Mesendoderm (in vitro differentiated cells): ENCODE data around the gene OR13C8.
"Not testable (repeated sequence)": the region's sequence is repeated elsewhere in the genome, so short reads cannot be mapped to it uniquely, and the experiment has no call there.

ENCODE experiments used
- DNase-seq: peaks from one replicate; pipeline ENCODE4 v3.0.0; 2013
- H2AK5ac ChIP-seq: 2 replicates; pipeline ENCODE4 v1.6.1; 2013; ENCODE audit warnings: low read length, inconsistent platforms
- H2BK120ac ChIP-seq: 2 replicates; pipeline ENCODE4 v1.6.1; 2013; ENCODE audit warnings: low read depth, mild to moderate bottlenecking, low read length, moderate library complexity, mixed read lengths
- H2BK15ac ChIP-seq: replicated peaks from 2 replicates; pipeline ENCODE4 v1.6.1; 2013; ENCODE audit warnings: low read depth, mild to moderate bottlenecking, moderate library complexity
- H2BK5ac ChIP-seq: 2 replicates; pipeline ENCODE4 v1.6.1; 2013; ENCODE audit warnings: low read length, inconsistent platforms
- H3K18ac ChIP-seq: 2 replicates; pipeline ENCODE4 v1.6.1; 2013; ENCODE audit warnings: mild to moderate bottlenecking, low read length, mixed read lengths
- H3K23ac ChIP-seq: one replicate; pipeline ENCODE4 v1.6.1; 2013; ENCODE audit warnings: low read length
- H3K27ac ChIP-seq: 2 replicates; pipeline ENCODE4 v1.5.1; 2013; ENCODE audit warnings: low read depth, mild to moderate bottlenecking, inconsistent platforms, low read length, moderate library complexity
- H3K27me3 ChIP-seq: 2 replicates; pipeline ENCODE4 v1.6.1; 2013; ENCODE audit warnings: low read length, control low read depth, mild to moderate bottlenecking, inconsistent platforms; ENCODE audit not compliant: insufficient read depth, poor library complexity
- H3K36me3 ChIP-seq: 2 replicates; pipeline ENCODE4 v1.6.1; 2013; ENCODE audit warnings: low read length, inconsistent platforms; ENCODE audit not compliant: control insufficient read depth, insufficient read depth
- H3K4ac ChIP-seq: one replicate; pipeline ENCODE4 v1.6.1; 2013; ENCODE audit warnings: low read depth, mild to moderate bottlenecking, low read length, moderate library complexity
- H3K4me1 ChIP-seq: 2 replicates; pipeline ENCODE4 v1.6.1; 2013; ENCODE audit warnings: low read depth, low read length, inconsistent platforms; ENCODE audit not compliant: control insufficient read depth
- H3K4me2 ChIP-seq: 2 replicates; pipeline ENCODE4 v1.6.1; 2013; ENCODE audit warnings: low read length
- H3K4me3 ChIP-seq: 2 replicates; pipeline ENCODE4 v1.5.1; 2013; ENCODE audit warnings: mild to moderate bottlenecking, low read length
- H3K56ac ChIP-seq: one replicate; pipeline ENCODE4 v1.6.1; 2013; ENCODE audit warnings: low read length
- H3K79me1 ChIP-seq: 2 replicates; pipeline ENCODE4 v1.6.1; 2013; ENCODE audit warnings: low read length, inconsistent platforms
- H3K79me2 ChIP-seq: 2 replicates; pipeline ENCODE4 v1.6.1; 2013; ENCODE audit warnings: mild to moderate bottlenecking, low read length; ENCODE audit not compliant: control insufficient read depth, insufficient read depth
- H3K9ac ChIP-seq: 2 replicates; pipeline ENCODE4 v1.6.1; 2013; ENCODE audit warnings: low read length, inconsistent platforms
- H4K5ac ChIP-seq: one replicate; pipeline ENCODE4 v1.6.1; 2013; ENCODE audit warnings: low read length
- H4K8ac ChIP-seq: one replicate; pipeline ENCODE4 v1.6.1; 2013; ENCODE audit warnings: low read depth, mild to moderate bottlenecking, control low read depth, low read length, moderate library complexity
- WGBS: extraction: QIAGEN DNeasy Blood & Tissue Kit; methylation state at CpG from one replicate; pipeline ENCODE4 v1.1.7; 2013; ENCODE audit warnings: low lambda C conversion rate, missing lambda C conversion rate; ENCODE audit not compliant: insufficient coverage; ENCODE audit errors: extremely low coverage; 5-methylcytosine and 5-hydroxymethylcytosine counted together

OR13C8 gene

DNA sequence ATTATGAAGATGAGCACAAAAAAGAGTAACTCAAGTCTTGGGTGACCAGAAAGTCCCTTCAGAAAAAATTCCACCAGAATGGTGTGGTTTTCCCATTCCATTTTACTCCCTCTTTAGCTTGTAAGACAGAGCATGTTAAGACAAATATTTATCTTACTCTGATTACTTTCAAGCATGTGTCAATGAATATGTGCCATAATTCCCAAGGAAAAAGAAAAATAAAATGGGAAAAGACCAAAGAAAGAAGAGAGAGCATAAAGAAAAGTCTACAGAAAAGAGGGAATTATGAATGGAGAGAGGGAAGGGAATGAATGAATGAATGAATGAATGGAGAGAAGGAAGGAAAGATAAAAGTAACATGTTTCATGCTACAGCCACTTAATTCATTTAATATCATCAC lies 30.3 kb downstream of the OR13C8 start, which contains the start of gene OR13C5:
TSS of gene OR13C5 (minus strand) at position 101 of the 400 bp plus-strand sequence. CDS start at position 101, 0 bp downstream.
- H3K4me2 ChIP-seq, H3K27me3 ChIP-seq, H2AK5ac ChIP-seq, H3K79me1 ChIP-seq, H3K18ac ChIP-seq, H2BK15ac ChIP-seq, H3K9ac ChIP-seq, H3K4ac ChIP-seq, H4K8ac ChIP-seq, H2BK120ac ChIP-seq, H3K4me3 ChIP-seq, H4K5ac ChIP-seq, H3K4me1 ChIP-seq, H2BK5ac ChIP-seq, H3K27ac ChIP-seq, DNase-seq, H3K56ac ChIP-seq, H3K79me2 ChIP-seq, H3K23ac ChIP-seq, H3K36me3 ChIP-seq: not testable (repeated sequence)

GRCh38 chr9:104604801-104605200 lies 35.8 kb downstream of the OR13C8 start:
- no peak overlapping the region for H3K4me3 ChIP-seq
- no peaks in the 10 kb centered on the region for H3K36me3 ChIP-seq
- no CpG with 5 or more reads among the region's 3 CpGs for WGBS
- no peak overlapping the region for H2AK5ac ChIP-seq
- no peak overlapping the region for H3K9ac ChIP-seq
- no peak overlapping the region for H4K5ac ChIP-seq
- no peak for DNase-seq
- H3K4me1 ChIP-seq = no peaks in the 10 kb centered on the region
- no peaks in the 10 kb centered on the region for H3K79me1 ChIP-seq
- H2BK120ac ChIP-seq = no peak overlapping the region
- no peaks in the 10 kb centered on the region for H3K79me2 ChIP-seq
- no peaks in the 10 kb centered on the region for H3K27me3 ChIP-seq
- H3K27ac ChIP-seq = no peak overlapping the region
- H3K23ac ChIP-seq = no peak overlapping the region
- H3K56ac ChIP-seq = no peak overlapping the region
- H4K8ac ChIP-seq = no peak overlapping the region
- H3K18ac ChIP-seq = no peak overlapping the region
- H3K4me2 ChIP-seq = no peak overlapping the region
- H2BK5ac ChIP-seq = no peak overlapping the region
- H2BK15ac ChIP-seq = no peak overlapping the region
- no peak overlapping the region for H3K4ac ChIP-seq

- H3K18ac ChIP-seq = not testable (repeated sequence)
- WGBS = no CpG with 5 or more reads among the region's 1 CpG
These were observed 36.6 kb downstream of the OR13C8 start, which contains the start of gene OR13C2 for GRCh38 chr9:104605527-104605926. TSS of gene OR13C2 (minus strand) at chr9:104605627. CDS start at chr9:104605627, 0 bp downstream.

GRCh38 chr9:104606152-104606551 lies 37.2 kb downstream of the OR13C8 start:
- Histone ChIP-seq H4K5ac (no peak overlapping the region), H3K79me2 (no peaks in the 10 kb centered on the region), H2AK5ac (no peak overlapping the region), H4K8ac (no peak overlapping the region), H3K18ac (no peak overlapping the region), H3K4ac (no peak overlapping the region), H3K4me2 (no peak overlapping the region), H2BK15ac (no peak overlapping the region), H3K4me1 (no peaks in the 10 kb centered on the region), H3K9ac (no peak overlapping the region), H3K79me1 (no peaks in the 10 kb centered on the region), H3K36me3 (no peaks in the 10 kb centered on the region), H2BK120ac (no peak overlapping the region), H3K27ac (no peak overlapping the region), H3K4me3 (no peak overlapping the region), H2BK5ac (no peak overlapping the region), H3K23ac (no peak overlapping the region), H3K56ac (no peak overlapping the region), H3K27me3 (no peaks in the 10 kb centered on the region)
- DNase-seq = no peak
- no CpG with 5 or more reads among the region's 2 CpGs for WGBS

More at GRCh38 chr9:104605527-104605926, 36.6 kb downstream of the OR13C8 start, which contains the start of gene OR13C2:
- H3K79me2 ChIP-seq, H3K27ac ChIP-seq, H2BK120ac ChIP-seq, H3K9ac ChIP-seq, DNase-seq, H3K79me1 ChIP-seq, H3K4me3 ChIP-seq, H3K4ac ChIP-seq, H3K56ac ChIP-seq, H3K23ac ChIP-seq, H2BK5ac ChIP-seq, H3K4me2 ChIP-seq, H4K5ac ChIP-seq, H3K36me3 ChIP-seq, H4K8ac ChIP-seq, H2AK5ac ChIP-seq, H3K27me3 ChIP-seq, H3K4me1 ChIP-seq, H2BK15ac ChIP-seq: not testable (repeated sequence)

- Histone ChIP-seq H4K5ac (no peak overlapping the region), H3K18ac (no peak overlapping the region), H3K4me3 (no peak overlapping the region), H4K8ac (no peak overlapping the region), H3K79me2 (no peaks in the 10 kb centered on the region), H2BK5ac (no peak overlapping the region), H3K9ac (no peak overlapping the region), H3K79me1 (no peaks in the 10 kb centered on the region), H2BK120ac (no peak overlapping the region), H3K27me3 (no peaks in the 10 kb centered on the region), H3K4ac (no peak overlapping the region), H3K4me2 (no peak overlapping the region), H2BK15ac (no peak overlapping the region), H2AK5ac (no peak overlapping the region), H3K4me1 (no peaks in the 10 kb centered on the region), H3K27ac (no peak overlapping the region), H3K36me3 (no peaks in the 10 kb centered on the region), H3K56ac (no peak overlapping the region), H3K23ac (no peak overlapping the region)
- DNase-seq = peak; percentile 10
- WGBS = no CpG with 5 or more reads among the region's 1 CpG
These were observed 39.4 kb downstream of the OR13C8 start for GRCh38 chr9:104608336-104608735.

DNA sequence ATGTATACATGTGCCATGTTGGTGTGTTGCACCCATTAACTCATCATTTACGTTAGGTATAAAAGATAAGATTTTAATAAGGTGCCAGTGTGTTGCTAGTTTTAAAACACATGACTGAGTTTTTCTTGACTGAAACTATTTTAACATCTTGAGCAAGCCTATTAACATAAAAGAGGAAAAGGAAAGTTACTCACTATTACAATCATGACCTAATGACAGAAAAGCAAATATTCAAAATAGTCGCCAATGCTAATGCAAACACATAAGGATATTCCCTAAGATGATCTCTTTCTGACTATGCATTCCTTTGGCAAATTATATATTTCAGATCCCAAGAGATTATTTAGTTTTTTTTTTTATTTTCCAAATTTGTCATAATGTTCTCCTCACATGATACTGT lies 42.2 kb downstream of the OR13C8 start:
- Histone ChIP-seq H4K5ac (no peak overlapping the region), H4K8ac (no peak overlapping the region), H3K56ac (no peak overlapping the region), H3K27me3 (no peaks in the 10 kb centered on the region), H3K79me1 (no peaks in the 10 kb centered on the region), H2BK5ac (no peak overlapping the region), H2AK5ac (no peak overlapping the region), H3K4me1 (no peaks in the 10 kb centered on the region), H3K27ac (no peak overlapping the region), H3K18ac (no peak overlapping the region), H2BK15ac (no peak overlapping the region), H3K4me2 (no peak overlapping the region), H3K23ac (no peak overlapping the region), H3K4ac (no peak overlapping the region), H3K79me2 (no peaks in the 10 kb centered on the region), H3K9ac (no peak overlapping the region), H3K36me3 (no peaks in the 10 kb centered on the region), H2BK120ac (no peak overlapping the region), H3K4me3 (no peak overlapping the region)
- DNase-seq = no peak
- no CpG with 5 or more reads among the region's 2 CpGs for WGBS
